22Rv1 (cell line): Measurements from ENCODE around the gene STK32A.
"Not testable (repeated sequence)": the region's sequence is repeated elsewhere in the genome, so short reads cannot be mapped to it uniquely, and the experiment has no call there.

Experiments used
- CTCF ChIP-seq: fragments of 450-650 bp; IDR thresholded peaks from 2 replicates; pipeline ENCODE4 v1.5.1; 2017; ENCODE audit warnings: mild to moderate bottlenecking
- ZFX ChIP-seq: fragments of 450-650 bp; IDR thresholded peaks from 2 replicates; pipeline ENCODE4 v1.6.1; 2017; ENCODE audit warnings: antibody characterized with exemption, borderline replicate concordance

GRCh38 chr5:147243238-147243637 lies 8.4 kb downstream of the STK32A start:
- not testable (repeated sequence) for TF ChIP-seq CTCF, ZFX
